NB4 (cell line): ENCODE measurements around the gene RNF111.
"Not testable (repeated sequence)": the region's sequence is repeated elsewhere in the genome, so short reads cannot be mapped to it uniquely, and the experiment has no call there.

Experiments used
- DNase-seq: peaks from one replicate; pipeline ENCODE4 v3.0.0; 2010; ENCODE audit warnings: low read depth
- H3K4me3 ChIP-seq: one replicate; pipeline ENCODE4 v1.5.1; 2011; ENCODE audit warnings: mild to moderate bottlenecking, low read depth, low read length, moderate library complexity
- CTCF ChIP-seq: IDR thresholded peaks from one replicate; pipeline ENCODE4 v1.5.1; 2012; ENCODE audit warnings: low read depth, low read length
- MAX ChIP-seq: IDR thresholded peaks from 2 replicates; pipeline ENCODE4 v1.6.1; 2011; ENCODE audit warnings: low read depth, low read length
- MYC ChIP-seq: IDR thresholded peaks from 2 replicates; pipeline ENCODE4 v1.6.1; 2011; ENCODE audit warnings: low read depth, low read length
- POLR2A ChIP-seq: IDR thresholded peaks from 2 replicates; pipeline ENCODE4 v1.6.1; 2011; ENCODE audit warnings: mild to moderate bottlenecking; ENCODE audit not compliant: insufficient read length; ENCODE audit errors: extremely low read depth

Gene RNF111

GRCh38 chr15:58994906-58995453 lies 7.5 kb downstream of the RNF111 start:
- no peak overlapping the region for H3K4me3 ChIP-seq
- TF ChIP-seq POLR2A (no peak), CTCF (no peak)
- no peak for DNase-seq

GRCh38 chr15:58999694-59000093 lies 12.2 kb downstream of the RNF111 start:
- H3K4me3 ChIP-seq = no peak overlapping the region
- TF ChIP-seq MAX = no peak
- TF ChIP-seq CTCF = no peak
- no peak for TF ChIP-seq MYC
- no peak for TF ChIP-seq POLR2A
- peak; percentile 36 for DNase-seq

- not testable (repeated sequence) for DNase-seq, H3K4me3 ChIP-seq
Measured at GRCh38 chr15:59000251-59000650, 12.8 kb downstream of the RNF111 start.

- H3K4me3 ChIP-seq = no peak overlapping the region
- no peak for DNase-seq
- TF ChIP-seq CTCF (no peak), POLR2A (no peak), MAX (no peak), MYC (no peak)
Measured at GRCh38 chr15:59001946-59002345, 14.5 kb downstream of the RNF111 start.

- no peak overlapping the region for H3K4me3 ChIP-seq
- peak; percentile 81 for DNase-seq
- TF ChIP-seq MYC (peak; percentile 44; the same call in 1 of the 2 replicates), CTCF (no peak), POLR2A (no peak), MAX (no peak)
Measured at GRCh38 chr15:59002418-59002859, 15.0 kb downstream of the RNF111 start.

- no peak for TF ChIP-seq POLR2A
- TF ChIP-seq CTCF = no peak
- TF ChIP-seq MYC = no peak
- TF ChIP-seq MAX = no peak
- H3K4me3 ChIP-seq = no peak overlapping the region
- DNase-seq = no peak
Measured at GRCh38 chr15:59005579-59005978, 18.1 kb downstream of the RNF111 start.
